Measurements from ENCODE around the gene GZMB.
"Not testable (repeated sequence)": the region's sequence is repeated elsewhere in the genome, so short reads cannot be mapped to it uniquely, and the experiment has no call there.

GRCh38 chr14:24648361-24648760, 14.4 kb upstream of the GZMB start:
- TF ChIP-seq, protein P1, sequence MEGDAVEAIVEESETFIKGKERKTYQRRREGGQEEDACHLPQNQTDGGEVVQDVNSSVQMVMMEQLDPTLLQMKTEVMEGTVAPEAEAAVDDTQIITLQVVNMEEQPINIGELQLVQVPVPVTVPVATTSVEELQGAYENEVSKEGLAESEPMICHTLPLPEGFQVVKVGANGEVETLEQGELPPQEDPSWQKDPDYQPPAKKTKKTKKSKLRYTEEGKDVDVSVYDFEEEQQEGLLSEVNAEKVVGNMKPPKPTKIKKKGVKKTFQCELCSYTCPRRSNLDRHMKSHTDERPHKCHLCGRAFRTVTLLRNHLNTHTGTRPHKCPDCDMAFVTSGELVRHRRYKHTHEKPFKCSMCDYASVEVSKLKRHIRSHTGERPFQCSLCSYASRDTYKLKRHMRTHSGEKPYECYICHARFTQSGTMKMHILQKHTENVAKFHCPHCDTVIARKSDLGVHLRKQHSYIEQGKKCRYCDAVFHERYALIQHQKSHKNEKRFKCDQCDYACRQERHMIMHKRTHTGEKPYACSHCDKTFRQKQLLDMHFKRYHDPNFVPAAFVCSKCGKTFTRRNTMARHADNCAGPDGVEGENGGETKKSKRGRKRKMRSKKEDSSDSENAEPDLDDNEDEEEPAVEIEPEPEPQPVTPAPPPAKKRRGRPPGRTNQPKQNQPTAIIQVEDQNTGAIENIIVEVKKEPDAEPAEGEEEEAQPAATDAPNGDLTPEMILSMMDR (conservative IDR thresholded peaks at IDR 0.05; ENCODE audit: low read depth, low read length), result not testable (repeated sequence)
- not testable (repeated sequence) for TF ChIP-seq EZH2 (IDR thresholded peaks at IDR 0.05; ENCODE audit: borderline replicate concordance, low read depth, low read length, poor library complexity, severe bottlenecking)
